ENCODE measurements around the gene ZNF57. TPM values are rescaled to one million over a fixed set of nuclear protein-coding genes. Genes with fewer than 3 reads are reported as not detected.
A peak's percentile ranks its signal among the peaks of the same experiment; 100 is the strongest.

ZNF57 gene
- total and polyA plus RNA-seq, 2 of the 13 experiments (the other 11 are each of a cell fraction or from before 2014, with no cell fraction given) = 6.6 to 17.5 TPM

DNA sequence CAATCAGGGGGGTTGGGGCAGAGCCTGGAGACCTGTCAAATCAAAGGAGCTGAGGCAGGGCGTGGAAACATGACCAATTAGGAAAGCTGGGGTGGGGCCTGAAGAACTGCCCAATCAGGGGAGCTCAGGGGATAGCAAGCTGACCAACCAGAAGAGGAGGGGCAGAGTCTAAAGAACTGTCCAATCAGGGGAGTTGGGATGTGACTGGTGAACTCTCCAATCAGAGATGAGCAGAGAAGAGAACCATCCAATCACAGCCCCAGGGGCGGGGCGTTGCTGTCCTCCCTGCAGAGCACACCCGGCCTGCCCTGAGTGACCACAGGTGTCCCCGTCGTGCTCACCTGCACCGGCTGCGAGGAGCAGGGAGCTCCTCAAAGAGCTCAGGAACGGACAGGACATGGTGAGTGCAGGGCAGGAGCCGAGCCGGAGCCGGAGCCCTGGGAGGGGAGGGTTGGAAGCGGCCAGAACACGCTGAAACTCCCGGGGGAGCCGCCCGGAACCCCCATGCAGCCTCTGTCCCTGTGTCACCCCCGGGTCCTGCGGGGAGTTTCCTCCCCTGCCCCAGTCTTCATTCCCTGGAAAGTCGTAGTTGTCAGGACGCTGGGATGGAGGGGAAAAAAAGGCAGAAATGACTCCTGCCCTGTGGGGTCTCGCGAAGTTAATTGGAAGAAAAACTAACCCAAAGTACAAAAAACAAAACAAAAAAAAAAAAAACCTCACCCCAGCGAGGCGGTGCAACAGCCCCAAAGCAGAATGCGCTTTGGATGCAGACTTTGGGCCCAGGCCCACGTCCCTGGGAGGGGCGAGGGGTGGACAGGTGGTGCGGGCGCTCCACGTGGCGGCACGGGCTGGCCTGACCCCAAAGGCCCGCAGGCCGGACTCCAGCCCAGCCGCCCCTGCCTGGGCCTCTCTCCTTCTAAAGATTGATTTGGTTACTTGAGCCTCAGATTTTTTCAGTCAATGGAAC lies 33.4 kb upstream of the ZNF57 start, which contains the start of gene ZNF556 (continued):
- TF ChIP-seq GATA4 (IDR thresholded peaks at IDR 0.05; ENCODE audit: borderline replicate concordance, low read depth) = peak; percentile 87
- TF ChIP-seq CBFB (CRISPR knock-in tag; IDR thresholded peaks at IDR 0.05) = peak; percentile 69; the same call in 1 of the 2 replicates
- no peak for TF ChIP-seq MAFK (conservative IDR thresholded peaks at IDR 0.05 in 1 of 2, IDR thresholded peaks at IDR 0.05 in 1 of 2; ENCODE audit: low read length in 2 of 2)
- 0 out of 2 replicates have a peak, but pooled peaks have one; percentile 28 for TF ChIP-seq NAIF1 (CRISPR knock-in tag; IDR thresholded peaks at IDR 0.05; ENCODE audit: borderline replicate concordance)
- no peak for TF ChIP-seq ZNF10 (CRISPR knock-in tag; IDR thresholded peaks at IDR 0.05; ENCODE audit: borderline replicate concordance, low read depth)
- peak; percentile 53; the same call in 1 of the 2 replicates for TF ChIP-seq ZNF747 (CRISPR knock-in tag; IDR thresholded peaks at IDR 0.05; ENCODE audit: borderline replicate concordance)
- TF ChIP-seq, protein P1, sequence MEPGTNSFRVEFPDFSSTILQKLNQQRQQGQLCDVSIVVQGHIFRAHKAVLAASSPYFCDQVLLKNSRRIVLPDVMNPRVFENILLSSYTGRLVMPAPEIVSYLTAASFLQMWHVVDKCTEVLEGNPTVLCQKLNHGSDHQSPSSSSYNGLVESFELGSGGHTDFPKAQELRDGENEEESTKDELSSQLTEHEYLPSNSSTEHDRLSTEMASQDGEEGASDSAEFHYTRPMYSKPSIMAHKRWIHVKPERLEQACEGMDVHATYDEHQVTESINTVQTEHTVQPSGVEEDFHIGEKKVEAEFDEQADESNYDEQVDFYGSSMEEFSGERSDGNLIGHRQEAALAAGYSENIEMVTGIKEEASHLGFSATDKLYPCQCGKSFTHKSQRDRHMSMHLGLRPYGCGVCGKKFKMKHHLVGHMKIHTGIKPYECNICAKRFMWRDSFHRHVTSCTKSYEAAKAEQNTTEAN (CRISPR knock-in tag; conservative IDR thresholded peaks at IDR 0.05) = peak; percentile 49; the same call in 1 of the 2 replicates
- no peak for TF ChIP-seq ZNF614 (CRISPR knock-in tag; IDR thresholded peaks at IDR 0.05; ENCODE audit: borderline replicate concordance)
- TF ChIP-seq TP53 (CRISPR knock-in tag; conservative IDR thresholded peaks at IDR 0.05) = no peak
- peak; percentile 63 for TF ChIP-seq PHF20 (CRISPR knock-in tag; IDR thresholded peaks at IDR 0.05)
- TF ChIP-seq, protein P2, sequence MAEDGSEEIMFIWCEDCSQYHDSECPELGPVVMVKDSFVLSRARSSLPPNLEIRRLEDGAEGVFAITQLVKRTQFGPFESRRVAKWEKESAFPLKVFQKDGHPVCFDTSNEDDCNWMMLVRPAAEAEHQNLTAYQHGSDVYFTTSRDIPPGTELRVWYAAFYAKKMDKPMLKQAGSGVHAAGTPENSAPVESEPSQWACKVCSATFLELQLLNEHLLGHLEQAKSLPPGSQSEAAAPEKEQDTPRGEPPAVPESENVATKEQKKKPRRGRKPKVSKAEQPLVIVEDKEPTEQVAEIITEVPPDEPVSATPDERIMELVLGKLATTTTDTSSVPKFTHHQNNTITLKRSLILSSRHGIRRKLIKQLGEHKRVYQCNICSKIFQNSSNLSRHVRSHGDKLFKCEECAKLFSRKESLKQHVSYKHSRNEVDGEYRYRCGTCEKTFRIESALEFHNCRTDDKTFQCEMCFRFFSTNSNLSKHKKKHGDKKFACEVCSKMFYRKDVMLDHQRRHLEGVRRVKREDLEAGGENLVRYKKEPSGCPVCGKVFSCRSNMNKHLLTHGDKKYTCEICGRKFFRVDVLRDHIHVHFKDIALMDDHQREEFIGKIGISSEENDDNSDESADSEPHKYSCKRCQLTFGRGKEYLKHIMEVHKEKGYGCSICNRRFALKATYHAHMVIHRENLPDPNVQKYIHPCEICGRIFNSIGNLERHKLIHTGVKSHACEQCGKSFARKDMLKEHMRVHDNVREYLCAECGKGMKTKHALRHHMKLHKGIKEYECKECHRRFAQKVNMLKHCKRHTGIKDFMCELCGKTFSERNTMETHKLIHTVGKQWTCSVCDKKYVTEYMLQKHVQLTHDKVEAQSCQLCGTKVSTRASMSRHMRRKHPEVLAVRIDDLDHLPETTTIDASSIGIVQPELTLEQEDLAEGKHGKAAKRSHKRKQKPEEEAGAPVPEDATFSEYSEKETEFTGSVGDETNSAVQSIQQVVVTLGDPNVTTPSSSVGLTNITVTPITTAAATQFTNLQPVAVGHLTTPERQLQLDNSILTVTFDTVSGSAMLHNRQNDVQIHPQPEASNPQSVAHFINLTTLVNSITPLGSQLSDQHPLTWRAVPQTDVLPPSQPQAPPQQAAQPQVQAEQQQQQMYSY (CRISPR knock-in tag; IDR thresholded peaks at IDR 0.05) = no peak
- TF ChIP-seq, protein P3, sequence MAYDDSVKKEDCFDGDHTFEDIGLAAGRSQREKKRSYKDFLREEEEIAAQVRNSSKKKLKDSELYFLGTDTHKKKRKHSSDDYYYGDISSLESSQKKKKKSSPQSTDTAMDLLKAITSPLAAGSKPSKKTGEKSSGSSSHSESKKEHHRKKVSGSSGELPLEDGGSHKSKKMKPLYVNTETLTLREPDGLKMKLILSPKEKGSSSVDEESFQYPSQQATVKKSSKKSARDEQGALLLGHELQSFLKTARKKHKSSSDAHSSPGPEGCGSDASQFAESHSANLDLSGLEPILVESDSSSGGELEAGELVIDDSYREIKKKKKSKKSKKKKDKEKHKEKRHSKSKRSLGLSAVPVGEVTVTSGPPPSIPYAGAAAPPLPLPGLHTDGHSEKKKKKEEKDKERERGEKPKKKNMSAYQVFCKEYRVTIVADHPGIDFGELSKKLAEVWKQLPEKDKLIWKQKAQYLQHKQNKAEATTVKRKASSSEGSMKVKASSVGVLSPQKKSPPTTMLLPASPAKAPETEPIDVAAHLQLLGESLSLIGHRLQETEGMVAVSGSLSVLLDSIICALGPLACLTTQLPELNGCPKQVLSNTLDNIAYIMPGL (CRISPR knock-in tag; IDR thresholded peaks at IDR 0.05; ENCODE audit: borderline replicate concordance in 1 of 2, low read depth in 1 of 2) = peak; percentile 46 to 57; a peak in 1 of 4 replicates
- no peak for TF ChIP-seq SALL2 (CRISPR knock-in tag; IDR thresholded peaks at IDR 0.05)
